H9 (cell line): ENCODE measurements around the gene CDKAL1. TPM values are rescaled to one million over a fixed set of nuclear protein-coding genes. Genes with fewer than 3 reads are reported as not detected.

Source experiments
- DNase-seq: peaks from one replicate; pipeline ENCODE4 v3.0.0-alpha.2; 2017
- H2AFZ ChIP-seq: one replicate; pipeline ENCODE4 v1.6.1; 2013; ENCODE audit warnings: mild to moderate bottlenecking, low read length, control low read depth, moderate library complexity
- H2AK5ac ChIP-seq: 2 replicates; pipeline ENCODE4 v1.6.1; 2013; ENCODE audit warnings: low read length, control low read depth, mixed read lengths; ENCODE audit not compliant: insufficient read length
- H2BK120ac ChIP-seq: one replicate; pipeline ENCODE4 v1.6.1; 2013; ENCODE audit warnings: low read depth, mild to moderate bottlenecking, low read length, control low read depth, inconsistent platforms; ENCODE audit not compliant: poor library complexity, severe bottlenecking
- H2BK12ac ChIP-seq: 2 replicates; pipeline ENCODE4 v1.6.1; 2013; ENCODE audit warnings: low read length, control low read depth, mixed read lengths, low read depth; ENCODE audit not compliant: insufficient read length
- H2BK15ac ChIP-seq: 2 replicates; pipeline ENCODE4 v1.6.1; 2013; ENCODE audit warnings: low read depth, low read length, control low read depth
- H2BK20ac ChIP-seq: one replicate; pipeline ENCODE4 v1.6.1; 2013; ENCODE audit warnings: low read depth, mild to moderate bottlenecking, low read length, control low read depth, inconsistent platforms; ENCODE audit not compliant: poor library complexity, severe bottlenecking
- H2BK5ac ChIP-seq: 2 replicates; pipeline ENCODE4 v1.6.1; 2013; ENCODE audit warnings: low read length, control low read depth, mixed read lengths; ENCODE audit not compliant: insufficient read length
- H3K14ac ChIP-seq: 2 replicates; pipeline ENCODE4 v1.6.1; 2013; ENCODE audit warnings: low read length, control low read depth; ENCODE audit not compliant: insufficient read depth
- H3K18ac ChIP-seq: 2 replicates; pipeline ENCODE4 v1.6.1; 2013; ENCODE audit warnings: low read depth, mild to moderate bottlenecking, mixed read lengths, low read length, control low read depth; ENCODE audit not compliant: insufficient read length
- H3K23ac ChIP-seq: 2 replicates; pipeline ENCODE4 v1.6.1; 2013; ENCODE audit warnings: low read length, control low read depth, mixed read lengths, low read depth; ENCODE audit not compliant: insufficient read length
- H3K23me2 ChIP-seq: 2 replicates; pipeline ENCODE4 v1.6.1; 2013; ENCODE audit warnings: low read depth, mild to moderate bottlenecking, mixed read lengths, low read length, control low read depth; ENCODE audit not compliant: insufficient read length, poor library complexity, severe bottlenecking
- H3K27ac ChIP-seq: 2 replicates; pipeline ENCODE4 v1.5.1; 2013; ENCODE audit warnings: low read length, control low read depth, mixed read lengths, low read depth; ENCODE audit not compliant: insufficient read length
- H3K27me3 ChIP-seq: 2 replicates; pipeline ENCODE4 v1.6.1; 2013; ENCODE audit warnings: low read length, control low read depth, inconsistent platforms; ENCODE audit not compliant: insufficient read depth
- H3K4ac ChIP-seq: 2 replicates; pipeline ENCODE4 v1.6.1; 2013; ENCODE audit warnings: low read depth, mild to moderate bottlenecking, control low read depth, inconsistent platforms, low read length, moderate library complexity
- H3K4me1 ChIP-seq: 2 replicates; pipeline ENCODE4 v1.6.1; 2013; ENCODE audit warnings: low read length, control low read depth, inconsistent platforms; ENCODE audit not compliant: insufficient read depth
- H3K4me2 ChIP-seq: 2 replicates; pipeline ENCODE4 v1.6.1; 2013; ENCODE audit warnings: low read length, control low read depth, mixed read lengths; ENCODE audit not compliant: insufficient read length, insufficient read depth
- H3K56ac ChIP-seq: 2 replicates; pipeline ENCODE4 v1.6.1; 2013; ENCODE audit warnings: low read depth, mild to moderate bottlenecking, mixed read lengths, low read length, control low read depth; ENCODE audit not compliant: insufficient read length
- H3K79me1 ChIP-seq: 2 replicates; pipeline ENCODE4 v1.6.1; 2013; ENCODE audit warnings: low read depth, mild to moderate bottlenecking, moderate library complexity, low read length, control low read depth, inconsistent platforms; ENCODE audit not compliant: insufficient read depth, poor library complexity, severe bottlenecking
- H3K79me2 ChIP-seq: 2 replicates; pipeline ENCODE4 v1.6.1; 2013; ENCODE audit warnings: low read length, control low read depth, inconsistent platforms; ENCODE audit not compliant: insufficient read depth
- H3K9ac ChIP-seq: 2 replicates; pipeline ENCODE4 v1.6.1; 2013; ENCODE audit warnings: low read length, control low read depth, mixed read lengths; ENCODE audit not compliant: insufficient read length; ENCODE audit errors: extremely low read depth
- H3K9me3 ChIP-seq: one replicate; pipeline ENCODE4 v1.6.1; 2013; ENCODE audit warnings: low read depth, low read length, inconsistent platforms; ENCODE audit not compliant: control insufficient read depth
- H3T11ph ChIP-seq: one replicate; pipeline ENCODE4 v1.6.1; 2013; ENCODE audit warnings: mild to moderate bottlenecking, low read length, control low read depth, inconsistent platforms
- H4K20me1 ChIP-seq: one replicate; pipeline ENCODE4 v1.6.1; 2013; ENCODE audit not compliant: control insufficient read depth, insufficient read length, insufficient read depth
- H4K5ac ChIP-seq: 2 replicates; pipeline ENCODE4 v1.6.1; 2013; ENCODE audit warnings: low read depth, mild to moderate bottlenecking, mixed read lengths, low read length, control low read depth; ENCODE audit not compliant: insufficient read length
- H4K8ac ChIP-seq: replicated peaks from 2 replicates; pipeline ENCODE4 v1.6.1; 2013; ENCODE audit warnings: low read length, control low read depth, mixed read lengths, low read depth; ENCODE audit not compliant: insufficient read length
- H4K91ac ChIP-seq: 2 replicates; pipeline ENCODE4 v1.6.1; 2013; ENCODE audit warnings: low read depth, mild to moderate bottlenecking, moderate library complexity, mixed read lengths, low read length, control low read depth; ENCODE audit not compliant: insufficient read length
- H3K27ac Mint-ChIP-seq, 3 experiments: 2 replicates in 2 of 3; 3 replicates in 1 of 3; pipeline ENCODE4 v1.8.0; 2020 to 2021; ENCODE audit warnings: mixed read lengths in 3 of 3, mild to moderate bottlenecking in 1 of 3, moderate library complexity in 1 of 3
- H3K27me3 Mint-ChIP-seq: 2 replicates; pipeline ENCODE4 v1.8.0; 2021; ENCODE audit warnings: low read depth, mild to moderate bottlenecking, moderate library complexity, mixed read lengths
- H3K36me3 Mint-ChIP-seq, 3 experiments: 2 replicates in 2 of 3; 3 replicates in 1 of 3; pipeline ENCODE4 v1.8.0; 2020 to 2021; ENCODE audit warnings: low read depth in 3 of 3, mixed read lengths in 3 of 3; ENCODE audit not compliant: insufficient read depth in 1 of 3
- H3K4me1 Mint-ChIP-seq, 2 experiments: 2 replicates each; pipeline ENCODE4 v1.8.0; 2020; ENCODE audit warnings: mixed read lengths in 2 of 2
- H3K4me3 Mint-ChIP-seq, 2 experiments: 2 replicates in 1 of 2; 3 replicates in 1 of 2; pipeline ENCODE4 v1.8.0; 2020 to 2021; ENCODE audit warnings: mild to moderate bottlenecking in 2 of 2, mixed read lengths in 2 of 2, moderate library complexity in 1 of 2
- H3K9me3 Mint-ChIP-seq, 2 experiments: 2 replicates in 1 of 2; 3 replicates in 1 of 2; pipeline ENCODE4 v1.8.0; 2020; ENCODE audit warnings: mild to moderate bottlenecking in 2 of 2, mixed read lengths in 2 of 2, moderate library complexity in 1 of 2
- WGBS: extraction: QIAGEN DNeasy Blood & Tissue Kit; methylation state at CpG from one replicate; pipeline ENCODE4 v1.1.7; 2013; ENCODE audit warnings: missing lambda C conversion rate, low lambda C conversion rate, mixed read lengths; ENCODE audit not compliant: insufficient read length; ENCODE audit errors: extremely low coverage; 5-methylcytosine and 5-hydroxymethylcytosine counted together
- total RNA-seq: library from RNA; stranded (reverse); gene quantifications from 2 replicates; pipeline ENCODE4 v1.2.1, GENCODE V29; 2021
- TF ChIP-seq, protein P1 (sequence below): fragments of 200-600 bp; sonication (generic); conservative IDR thresholded peaks from 3 replicates; pipeline ENCODE4 v1.8.0; 2021; ENCODE audit warnings: antibody characterized with exemption, mild to moderate bottlenecking

The CDKAL1 gene
- total RNA-seq, 1 experiment from 2014 or later: 23.0 TPM

DNA sequence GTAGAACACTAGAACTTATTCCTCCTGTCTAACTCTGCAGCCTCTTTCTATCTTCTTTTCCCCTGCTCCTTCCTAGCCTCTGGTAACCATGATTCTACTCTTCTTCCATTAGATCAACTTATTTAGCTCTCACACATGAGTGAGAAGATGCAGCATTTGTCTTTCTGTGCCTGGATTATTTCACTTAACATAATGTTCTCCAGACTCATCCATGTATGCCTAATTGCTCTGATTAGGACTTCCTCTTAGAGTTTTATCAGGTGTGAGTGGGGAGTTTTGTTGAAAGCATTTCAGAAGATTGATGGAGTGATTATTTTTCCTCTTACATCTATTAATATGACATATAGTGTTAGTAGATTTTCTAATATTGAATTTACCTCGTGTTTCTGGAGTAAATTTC is 140.4 kb downstream of the CDKAL1 start:
- no peak overlapping the region for H3T11ph ChIP-seq
- no peak overlapping the region for H3K56ac ChIP-seq
- no peak overlapping the region for H4K5ac ChIP-seq
- Mint-ChIP-seq H3K36me3 (peaks cover 0 to 5% (median 2%) of the 10 kb centered on the region in 3 experiments; a peak in 2 of 7 replicates), H3K9me3 (no peaks in the 10 kb centered on the region; a peak in 1 of 5 replicates), H3K4me3 (no peak overlapping the region), H3K27ac (no peak overlapping the region), H3K27me3 (no peaks in the 10 kb centered on the region), H3K4me1 (peaks cover 0 to under 1% of the 10 kb centered on the region in 2 experiments; a peak in 1 of 4 replicates)
- H3K27me3 ChIP-seq: no peaks in the 10 kb centered on the region
- H3K23ac ChIP-seq: no peak overlapping the region
- H2BK12ac ChIP-seq: no peak overlapping the region
- H4K20me1 ChIP-seq: no peaks in the 10 kb centered on the region
- H4K8ac ChIP-seq: no peak overlapping the region
- no peak overlapping the region for H2BK5ac ChIP-seq
- no CpG with 5 or more reads among the region's 1 CpG for WGBS
- no peak overlapping the region for H2BK15ac ChIP-seq
- no peak overlapping the region for H2BK120ac ChIP-seq
- no peak overlapping the region for H3K27ac ChIP-seq
- H3K14ac ChIP-seq: no peak overlapping the region
- H2AK5ac ChIP-seq: no peak overlapping the region
- no peak overlapping the region for H2BK20ac ChIP-seq
- no peak overlapping the region for H3K4ac ChIP-seq
- no peak overlapping the region for H3K4me2 ChIP-seq
- no peak overlapping the region for H4K91ac ChIP-seq
- no peaks in the 10 kb centered on the region for H3K4me1 ChIP-seq
- DNase-seq: no peak
- H3K9ac ChIP-seq: no peak overlapping the region
- H3K18ac ChIP-seq: no peak overlapping the region
- no peaks in the 10 kb centered on the region for H3K23me2 ChIP-seq
- no peak overlapping the region for H2AFZ ChIP-seq
- TF ChIP-seq, protein P1, sequence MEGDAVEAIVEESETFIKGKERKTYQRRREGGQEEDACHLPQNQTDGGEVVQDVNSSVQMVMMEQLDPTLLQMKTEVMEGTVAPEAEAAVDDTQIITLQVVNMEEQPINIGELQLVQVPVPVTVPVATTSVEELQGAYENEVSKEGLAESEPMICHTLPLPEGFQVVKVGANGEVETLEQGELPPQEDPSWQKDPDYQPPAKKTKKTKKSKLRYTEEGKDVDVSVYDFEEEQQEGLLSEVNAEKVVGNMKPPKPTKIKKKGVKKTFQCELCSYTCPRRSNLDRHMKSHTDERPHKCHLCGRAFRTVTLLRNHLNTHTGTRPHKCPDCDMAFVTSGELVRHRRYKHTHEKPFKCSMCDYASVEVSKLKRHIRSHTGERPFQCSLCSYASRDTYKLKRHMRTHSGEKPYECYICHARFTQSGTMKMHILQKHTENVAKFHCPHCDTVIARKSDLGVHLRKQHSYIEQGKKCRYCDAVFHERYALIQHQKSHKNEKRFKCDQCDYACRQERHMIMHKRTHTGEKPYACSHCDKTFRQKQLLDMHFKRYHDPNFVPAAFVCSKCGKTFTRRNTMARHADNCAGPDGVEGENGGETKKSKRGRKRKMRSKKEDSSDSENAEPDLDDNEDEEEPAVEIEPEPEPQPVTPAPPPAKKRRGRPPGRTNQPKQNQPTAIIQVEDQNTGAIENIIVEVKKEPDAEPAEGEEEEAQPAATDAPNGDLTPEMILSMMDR: no peak
- no peaks in the 10 kb centered on the region; the same call in 1 of the 2 replicates for H3K79me2 ChIP-seq
- no peaks in the 10 kb centered on the region for H3K79me1 ChIP-seq
- H3K9me3 ChIP-seq: no peaks in the 10 kb centered on the region
